ENCODE measurements around the gene TLCD2. TPM values are rescaled to one million over a fixed set of nuclear protein-coding genes. Genes with fewer than 3 reads are reported as not detected.

TLCD2 gene
- total and polyA plus RNA-seq, 2 of the 13 experiments (the other 11 are each of a cell fraction or from before 2014, with no cell fraction given): 0.90 to 1.1 TPM

DNA sequence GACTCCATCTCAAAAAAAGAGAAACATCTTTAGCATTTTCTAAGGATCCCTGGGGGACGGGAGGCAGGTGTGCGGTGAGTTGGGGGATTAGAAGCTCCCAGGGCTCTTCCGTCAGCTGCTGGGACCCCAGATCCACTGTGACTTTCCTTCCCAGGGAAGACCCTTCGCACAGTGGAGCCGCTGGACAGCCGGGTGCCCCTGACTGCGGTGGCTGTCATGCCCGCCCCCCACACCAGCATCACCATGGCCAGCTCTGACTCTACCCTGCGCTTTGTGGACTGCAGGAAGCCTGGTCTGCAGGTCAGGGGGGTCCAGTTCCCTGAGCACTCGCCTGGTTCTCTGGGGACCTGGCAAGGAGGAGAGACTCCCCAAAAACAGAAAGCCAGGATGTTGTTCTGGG is 25.2 kb upstream of the TLCD2 start (continued):
- TF ChIP-seq ZNF34 (CRISPR knock-in tag; IDR thresholded peaks at IDR 0.05; ENCODE audit: borderline replicate concordance): no peak
- no peak for TF ChIP-seq PHF5A (CRISPR knock-in tag; IDR thresholded peaks at IDR 0.05; ENCODE audit: low read depth, unreplicated experiment)
- no peak for TF ChIP-seq ZBTB42 (CRISPR knock-in tag; IDR thresholded peaks at IDR 0.05)
- TF ChIP-seq RFX1 (IDR thresholded peaks at IDR 0.05): no peak
- no peak for TF ChIP-seq HMG20B (CRISPR knock-in tag; conservative IDR thresholded peaks at IDR 0.05)
- TF ChIP-seq ZNF629 (CRISPR knock-in tag; conservative IDR thresholded peaks at IDR 0.05): no peak
- TF ChIP-seq ZBTB37 (CRISPR knock-in tag; IDR thresholded peaks at IDR 0.05): no peak
- no peak for TF ChIP-seq HOXA5 (CRISPR knock-in tag; IDR thresholded peaks at IDR 0.05)
- TF ChIP-seq HOXA9 (CRISPR knock-in tag; IDR thresholded peaks at IDR 0.05; ENCODE audit: borderline replicate concordance): 0 out of 2 replicates have a peak, but pooled peaks have one; percentile 8

DNA sequence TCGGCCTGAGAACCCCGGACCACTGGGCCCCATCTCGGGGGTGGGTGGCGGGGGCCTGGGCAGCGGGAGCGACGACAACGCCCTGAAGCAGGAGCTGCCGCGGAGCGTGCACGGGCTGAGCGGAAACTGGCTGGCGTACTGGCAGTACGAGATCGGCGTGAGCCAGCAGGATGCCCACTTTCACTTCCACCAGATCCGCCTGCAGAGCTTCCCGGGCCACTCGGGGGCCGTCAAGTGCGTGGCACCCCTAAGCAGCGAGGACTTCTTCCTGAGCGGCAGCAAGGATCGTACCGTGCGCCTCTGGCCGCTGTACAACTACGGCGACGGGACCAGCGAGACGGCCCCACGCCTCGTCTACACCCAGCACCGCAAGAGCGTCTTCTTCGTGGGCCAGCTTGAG is 23.6 kb upstream of the TLCD2 start:
- Histone ChIP-seq H3K79me2 (ENCODE audit: insufficient read depth, low read length) (peaks cover 3% of the 10 kb centered on the region), H3K36me3 (replicated peaks in 1 of 2; ENCODE audit: control insufficient read depth in 1 of 2, insufficient read depth in 2 of 2, low read length in 2 of 2) (peaks cover 5% of the 10 kb centered on the region in 2 experiments; a peak in 4 of 5 replicates), H3K27me3 (ENCODE audit: control insufficient read depth in 1 of 2, insufficient read depth in 2 of 2, low read length in 2 of 2) (no peaks in the 10 kb centered on the region), H4K20me1 (ENCODE audit: insufficient read depth, low read length) (no peaks in the 10 kb centered on the region), H3K4me2 (ENCODE audit: low read depth, low read length) (no peak overlapping the region), H3K27ac (ENCODE audit: extremely low read length, insufficient read depth, low read length) (peak overlapping the region; percentile 32), H3K4me3 (replicated peaks in 1 of 3; ENCODE audit: insufficient read depth in 1 of 3, low read depth in 2 of 3, low read length in 3 of 3) (no peak overlapping the region), H3K4me1 (ENCODE audit: insufficient read depth, low read length) (peaks cover 47% of the 10 kb centered on the region), H3K9me3 (ENCODE audit: low read length) (no peaks in the 10 kb centered on the region), H2AFZ (ENCODE audit: low read length) (no peak overlapping the region), H3K9ac (ENCODE audit: insufficient read depth, low read depth, low read length) (no peak overlapping the region)
- no TSS peak for BruUV-seq (replicated peaks)
- no peak for ATAC-seq
- CTCF ChIA-PET (ENCODE audit: low intra/inter-chr PET ratio, low total read pairs): no interaction called here
- 98% methylated on average over 22 of the region's 38 CpGs for WGBS (ENCODE audit: low lambda C conversion rate)
- no peak for FAIRE-seq
- POLR2A ChIA-PET: interaction anchor here (0.8 to 6.3 kb wide), 5 partner anchors 9 to 29 kb away, joined by 3 to 44 read pairs (median 12); partner anchors contain the start of genes SERPINF1, SERPINF2 and WDR81
- TF ChIP-seq POLR2A (IDR thresholded peaks at IDR 0.05; ENCODE audit: insufficient read depth in 1 of 2, low read depth in 2 of 2, low read length in 2 of 2) (0 out of 4 replicates have a peak, but pooled peaks of 1 of the 2 experiments have one; percentile 5), AGO2 (optimal IDR thresholded peaks at IDR 0.05; ENCODE audit: low read depth, low read length) (peak; percentile 93), U2AF1 (optimal IDR thresholded peaks at IDR 0.05; ENCODE audit: low read depth, low read length) (no peak), MZF1 (CRISPR knock-in tag; IDR thresholded peaks at IDR 0.05; ENCODE audit: borderline replicate concordance) (no peak), RBFOX2 (IDR thresholded peaks at IDR 0.05; ENCODE audit: low read depth, low read length) (peak; percentile 66), ZBTB38 (CRISPR knock-in tag; IDR thresholded peaks at IDR 0.05) (peak; percentile 79)
- intact Hi-C loops (cut with micrococcal nuclease; ENCODE audit: unreplicated experiment): no loop called here
- in situ Hi-C loops (cut with HindIII; ENCODE audit: extremely low pct_ligation_motif_present, low pct_unique_long_range_greater_than_20kb): no loop called here
- no peak for DNase-seq (ENCODE audit: low spot score)

Measured in HepG2 (cell line).